PFSK-1 (cell line): Measurements from ENCODE around the gene A2M.

Experiments
- FOXP2 ChIP-seq: optimal IDR thresholded peaks from 2 replicates; pipeline ENCODE3; 2011; ENCODE audit warnings: borderline replicate concordance, control low read depth, inconsistent platforms; ENCODE audit not compliant: insufficient read depth; ENCODE audit errors: extremely low read length, extremely low read depth
- POLR2AphosphoS5 ChIP-seq: IDR thresholded peaks from 2 replicates; pipeline ENCODE4 v1.6.1; 2012; ENCODE audit warnings: low read depth, mild to moderate bottlenecking, control low read depth, low read length, moderate library complexity
- SIN3A ChIP-seq: IDR thresholded peaks from 2 replicates; pipeline ENCODE4 v1.6.1; 2012; ENCODE audit warnings: mild to moderate bottlenecking, low read length, moderate library complexity, borderline replicate concordance; ENCODE audit not compliant: insufficient read depth
- TAF1 ChIP-seq: IDR thresholded peaks from 2 replicates; pipeline ENCODE4 v1.6.1; 2012; ENCODE audit warnings: low read length, control low read depth, borderline replicate concordance; ENCODE audit not compliant: insufficient read depth
- TF ChIP-seq, protein P1 (sequence below), 2 experiments: IDR thresholded peaks; 2 replicates each; pipeline versions ENCODE4 v1.6.1 to v1.8.0; 2011 to 2012; ENCODE audit warnings: low read depth in 2 of 2, low read length in 2 of 2, control low read depth in 1 of 2, inconsistent platforms in 1 of 2, mild to moderate bottlenecking in 1 of 2, moderate library complexity in 1 of 2; ENCODE audit not compliant: insufficient read depth in 1 of 2

Gene A2M

DNA sequence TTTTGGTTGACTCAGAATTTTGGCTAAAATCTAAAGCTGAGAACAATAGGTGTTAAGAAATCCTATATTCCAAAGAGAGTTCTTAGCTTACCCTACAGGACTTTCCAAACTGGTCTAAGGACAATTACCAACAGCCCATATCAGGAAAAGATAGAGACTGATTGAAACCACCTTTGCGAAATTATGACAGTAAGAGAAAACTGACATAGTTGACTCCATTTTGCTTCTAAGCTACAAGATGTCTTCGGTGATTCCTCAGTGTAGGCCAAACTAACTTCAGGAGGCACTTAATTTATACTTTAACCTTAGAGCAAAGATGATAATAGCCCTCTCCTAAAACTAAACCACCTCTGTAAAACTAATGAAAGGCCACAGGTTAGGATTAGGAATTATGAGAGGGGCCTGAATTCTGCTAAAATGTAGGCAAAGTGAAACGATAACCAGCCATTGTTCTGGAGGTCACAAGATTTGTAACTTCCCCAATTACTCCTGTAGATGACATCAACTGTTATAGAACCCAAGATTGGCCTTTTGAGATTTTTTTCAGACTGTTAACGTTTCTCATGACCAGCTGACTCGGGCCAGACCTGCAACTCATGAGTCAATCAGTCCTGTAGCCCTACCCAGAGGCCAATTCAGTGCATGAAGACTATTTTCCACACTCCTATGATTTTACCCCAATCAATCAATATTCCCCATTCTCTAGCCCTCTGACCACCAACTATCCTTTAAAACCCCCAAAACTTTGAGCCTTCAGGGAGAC lies 83.3 kb downstream of the A2M start:
- TF ChIP-seq SIN3A (no peak), TAF1 (no peak), FOXP2 (no peak), POLR2AphosphoS5 (no peak)
- TF ChIP-seq, protein P1, sequence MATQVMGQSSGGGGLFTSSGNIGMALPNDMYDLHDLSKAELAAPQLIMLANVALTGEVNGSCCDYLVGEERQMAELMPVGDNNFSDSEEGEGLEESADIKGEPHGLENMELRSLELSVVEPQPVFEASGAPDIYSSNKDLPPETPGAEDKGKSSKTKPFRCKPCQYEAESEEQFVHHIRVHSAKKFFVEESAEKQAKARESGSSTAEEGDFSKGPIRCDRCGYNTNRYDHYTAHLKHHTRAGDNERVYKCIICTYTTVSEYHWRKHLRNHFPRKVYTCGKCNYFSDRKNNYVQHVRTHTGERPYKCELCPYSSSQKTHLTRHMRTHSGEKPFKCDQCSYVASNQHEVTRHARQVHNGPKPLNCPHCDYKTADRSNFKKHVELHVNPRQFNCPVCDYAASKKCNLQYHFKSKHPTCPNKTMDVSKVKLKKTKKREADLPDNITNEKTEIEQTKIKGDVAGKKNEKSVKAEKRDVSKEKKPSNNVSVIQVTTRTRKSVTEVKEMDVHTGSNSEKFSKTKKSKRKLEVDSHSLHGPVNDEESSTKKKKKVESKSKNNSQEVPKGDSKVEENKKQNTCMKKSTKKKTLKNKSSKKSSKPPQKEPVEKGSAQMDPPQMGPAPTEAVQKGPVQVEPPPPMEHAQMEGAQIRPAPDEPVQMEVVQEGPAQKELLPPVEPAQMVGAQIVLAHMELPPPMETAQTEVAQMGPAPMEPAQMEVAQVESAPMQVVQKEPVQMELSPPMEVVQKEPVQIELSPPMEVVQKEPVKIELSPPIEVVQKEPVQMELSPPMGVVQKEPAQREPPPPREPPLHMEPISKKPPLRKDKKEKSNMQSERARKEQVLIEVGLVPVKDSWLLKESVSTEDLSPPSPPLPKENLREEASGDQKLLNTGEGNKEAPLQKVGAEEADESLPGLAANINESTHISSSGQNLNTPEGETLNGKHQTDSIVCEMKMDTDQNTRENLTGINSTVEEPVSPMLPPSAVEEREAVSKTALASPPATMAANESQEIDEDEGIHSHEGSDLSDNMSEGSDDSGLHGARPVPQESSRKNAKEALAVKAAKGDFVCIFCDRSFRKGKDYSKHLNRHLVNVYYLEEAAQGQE (IDR thresholded peaks at IDR 0.05; ENCODE audit: insufficient read depth in 1 of 2, low read depth in 2 of 2, low read length in 2 of 2) = no peak

DNA sequence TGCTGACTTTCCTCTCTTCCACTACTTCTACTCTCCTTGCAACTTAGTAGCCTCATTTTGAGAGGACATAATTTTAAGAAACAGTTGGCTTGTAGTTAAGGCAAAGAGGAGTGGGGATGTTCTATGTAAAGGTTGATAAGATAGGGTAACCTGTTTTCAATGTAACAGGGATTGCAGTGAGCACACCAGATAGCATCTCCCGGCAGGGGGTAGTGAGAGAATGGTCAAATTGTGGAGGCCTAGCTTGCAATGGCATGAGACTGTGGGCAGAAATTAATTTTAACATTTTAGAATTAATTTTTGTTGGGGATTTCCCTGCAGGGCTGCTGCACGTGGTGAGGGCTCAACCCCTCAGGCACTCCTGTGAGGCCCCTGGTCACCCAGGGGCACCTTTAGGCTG lies 84.9 kb downstream of the A2M start:
- no peak for TF ChIP-seq SIN3A
- TF ChIP-seq, protein P1 (IDR thresholded peaks at IDR 0.05; ENCODE audit: insufficient read depth in 1 of 2, low read depth in 2 of 2, low read length in 2 of 2) = no peak
- no peak for TF ChIP-seq TAF1
- no peak for TF ChIP-seq POLR2AphosphoS5
- no peak for TF ChIP-seq FOXP2

DNA sequence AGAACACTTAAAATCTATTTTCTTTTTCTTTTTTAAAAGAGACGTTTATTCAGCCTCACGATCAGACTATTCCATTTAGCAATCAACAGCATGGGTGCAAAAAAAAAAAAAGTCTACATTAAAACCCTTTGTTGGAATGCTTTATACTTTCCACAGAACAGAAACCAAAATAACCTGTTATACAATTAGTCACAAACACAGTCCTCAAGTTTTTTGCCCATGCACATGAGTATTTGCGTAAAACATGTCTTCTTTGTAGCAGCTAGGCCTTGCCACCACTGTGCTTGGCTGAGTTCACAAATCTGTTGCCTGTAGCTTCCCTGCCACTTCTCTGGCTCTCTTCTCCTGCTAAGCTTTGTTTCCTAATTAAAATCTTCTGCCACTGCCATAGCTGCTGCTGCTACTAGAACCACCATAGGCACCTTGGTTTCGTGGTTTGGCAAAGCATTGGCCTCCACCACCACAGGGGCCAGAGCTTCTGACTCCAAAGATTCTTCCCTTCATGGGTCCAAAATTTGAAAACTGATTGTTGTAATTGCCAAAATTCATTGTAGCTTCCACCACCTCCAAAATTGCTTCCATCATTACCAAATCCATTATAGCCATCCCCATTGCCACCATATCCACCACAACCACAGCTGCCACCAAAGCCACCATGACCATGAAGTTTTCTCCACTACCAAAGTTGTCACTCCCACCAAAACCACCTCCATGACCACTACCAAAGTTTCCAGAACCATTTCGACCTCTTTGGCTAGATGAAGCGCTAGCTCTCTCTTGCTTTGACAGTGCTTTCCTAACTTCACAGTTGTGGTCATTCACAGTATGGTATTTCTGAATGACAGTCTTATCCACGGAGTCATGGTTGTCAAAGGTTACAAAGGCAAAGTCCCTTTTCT lies 88.3 kb downstream of the A2M start:
- TF ChIP-seq, protein P1 (IDR thresholded peaks at IDR 0.05; ENCODE audit: insufficient read depth in 1 of 2, low read depth in 2 of 2, low read length in 2 of 2) = no peak
- no peak for TF ChIP-seq SIN3A
- TF ChIP-seq POLR2AphosphoS5 = no peak
- no peak for TF ChIP-seq TAF1
- no peak for TF ChIP-seq FOXP2

DNA sequence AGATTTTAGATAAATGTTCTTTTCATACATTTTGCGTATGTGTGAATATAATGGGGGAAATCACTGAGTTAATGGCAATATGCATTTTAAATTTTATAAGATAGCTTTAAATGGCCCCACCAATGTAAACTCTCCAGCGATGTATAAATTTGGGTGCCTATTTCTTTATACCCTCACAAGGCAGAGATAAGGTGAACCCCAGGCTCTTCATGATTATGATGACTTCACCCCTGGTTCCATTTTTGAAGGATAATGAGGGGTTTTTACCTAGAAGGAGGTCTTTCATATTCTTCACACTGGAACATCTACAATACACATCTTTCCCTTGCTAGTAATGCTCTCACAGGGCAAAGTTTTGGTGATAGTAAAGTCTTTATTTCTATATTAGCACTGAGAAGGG lies 91.2 kb downstream of the A2M start:
- TF ChIP-seq, protein P1 (IDR thresholded peaks at IDR 0.05; ENCODE audit: insufficient read depth in 1 of 2, low read depth in 2 of 2, low read length in 2 of 2) = no peak
- TF ChIP-seq TAF1 (no peak), SIN3A (no peak), FOXP2 (no peak), POLR2AphosphoS5 (no peak)
